ENCODE results near the gene FGR. TPM values are rescaled to one million over a fixed set of nuclear protein-coding genes. Genes with fewer than 3 reads are reported as not detected.

Gene FGR
- total and polyA plus RNA-seq, 2 experiments from 2014 or later = 0.18 TPM; not detected in 1

DNA sequence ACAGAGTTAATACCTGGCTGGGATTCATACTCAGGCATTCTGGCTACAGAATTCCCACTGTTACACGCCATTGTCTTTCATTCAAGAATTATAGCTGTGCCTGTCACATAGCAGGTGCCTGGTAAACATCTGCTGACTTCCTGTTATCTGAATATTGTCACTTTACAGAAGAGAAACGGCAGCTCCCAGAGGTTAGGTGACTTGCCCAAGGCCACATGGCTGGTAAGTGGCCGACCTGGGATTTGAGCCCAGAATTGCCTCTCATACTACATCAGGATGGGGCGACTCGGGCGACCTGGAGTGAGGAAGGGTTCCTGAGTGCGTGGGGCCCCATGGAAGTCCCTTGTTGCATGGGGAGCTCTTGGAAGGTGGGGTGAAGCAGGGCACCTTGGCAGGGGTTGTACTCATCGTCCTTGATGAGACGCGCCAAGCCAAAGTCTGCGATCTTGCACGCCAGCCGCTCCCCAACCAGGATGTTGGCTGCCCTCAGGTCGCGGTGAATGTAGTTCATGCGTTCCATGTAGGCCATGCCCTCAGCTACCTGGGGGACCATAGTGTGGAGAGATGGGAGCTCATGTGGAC, 20.9 kb downstream of the FGR start:
- Histone ChIP-seq H3K27me3 (no peaks in the 10 kb centered on the region), H3K27ac (no peak overlapping the region), H3K36me3 (no peaks in the 10 kb centered on the region), H3K4me1 (ENCODE audit: low read depth) (peaks cover 5% of the 10 kb centered on the region), H3K9me3 (ENCODE audit: low read depth) (no peaks in the 10 kb centered on the region), H3K4me3 (no peak overlapping the region)
- TF ChIP-seq, protein P1, sequence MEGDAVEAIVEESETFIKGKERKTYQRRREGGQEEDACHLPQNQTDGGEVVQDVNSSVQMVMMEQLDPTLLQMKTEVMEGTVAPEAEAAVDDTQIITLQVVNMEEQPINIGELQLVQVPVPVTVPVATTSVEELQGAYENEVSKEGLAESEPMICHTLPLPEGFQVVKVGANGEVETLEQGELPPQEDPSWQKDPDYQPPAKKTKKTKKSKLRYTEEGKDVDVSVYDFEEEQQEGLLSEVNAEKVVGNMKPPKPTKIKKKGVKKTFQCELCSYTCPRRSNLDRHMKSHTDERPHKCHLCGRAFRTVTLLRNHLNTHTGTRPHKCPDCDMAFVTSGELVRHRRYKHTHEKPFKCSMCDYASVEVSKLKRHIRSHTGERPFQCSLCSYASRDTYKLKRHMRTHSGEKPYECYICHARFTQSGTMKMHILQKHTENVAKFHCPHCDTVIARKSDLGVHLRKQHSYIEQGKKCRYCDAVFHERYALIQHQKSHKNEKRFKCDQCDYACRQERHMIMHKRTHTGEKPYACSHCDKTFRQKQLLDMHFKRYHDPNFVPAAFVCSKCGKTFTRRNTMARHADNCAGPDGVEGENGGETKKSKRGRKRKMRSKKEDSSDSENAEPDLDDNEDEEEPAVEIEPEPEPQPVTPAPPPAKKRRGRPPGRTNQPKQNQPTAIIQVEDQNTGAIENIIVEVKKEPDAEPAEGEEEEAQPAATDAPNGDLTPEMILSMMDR (IDR thresholded peaks at IDR 0.05; ENCODE audit: low read depth, low read length) = no peak
- no peak for DNase-seq (ENCODE audit: low read depth in 1 of 2, low spot score in 1 of 2)

DNA sequence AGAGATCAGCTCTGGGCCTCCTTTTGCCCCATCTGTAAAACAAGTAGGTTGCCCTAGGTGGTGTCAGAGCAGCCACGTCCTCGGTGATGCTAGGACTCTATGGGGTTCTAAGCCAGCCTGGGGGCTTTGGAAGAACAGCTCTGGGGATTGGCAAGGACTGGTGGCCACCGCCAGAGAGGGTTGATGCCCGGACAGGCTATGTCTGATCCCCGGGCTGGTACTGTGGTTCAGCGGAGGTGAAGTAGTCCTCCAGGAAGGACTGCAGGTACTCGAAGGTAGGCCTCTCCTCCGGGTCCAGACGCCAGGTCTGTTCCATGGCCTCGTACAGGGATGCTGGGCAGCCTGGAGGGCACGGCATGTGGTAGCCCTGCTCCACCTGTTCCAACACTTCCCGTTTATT, 22.3 kb downstream of the FGR start:
- TF ChIP-seq, protein P1 (IDR thresholded peaks at IDR 0.05; ENCODE audit: low read depth, low read length) = no peak
- no peak overlapping the region for H3K4me3 ChIP-seq
- no peak for DNase-seq (ENCODE audit: low read depth in 1 of 2, low spot score in 1 of 2)
- H3K9me3 ChIP-seq (ENCODE audit: low read depth) = no peaks in the 10 kb centered on the region
- no peaks in the 10 kb centered on the region for H3K36me3 ChIP-seq
- peaks cover 5% of the 10 kb centered on the region for H3K4me1 ChIP-seq (ENCODE audit: low read depth)
- no peaks in the 10 kb centered on the region for H3K27me3 ChIP-seq
- H3K27ac ChIP-seq = no peak overlapping the region

DNA sequence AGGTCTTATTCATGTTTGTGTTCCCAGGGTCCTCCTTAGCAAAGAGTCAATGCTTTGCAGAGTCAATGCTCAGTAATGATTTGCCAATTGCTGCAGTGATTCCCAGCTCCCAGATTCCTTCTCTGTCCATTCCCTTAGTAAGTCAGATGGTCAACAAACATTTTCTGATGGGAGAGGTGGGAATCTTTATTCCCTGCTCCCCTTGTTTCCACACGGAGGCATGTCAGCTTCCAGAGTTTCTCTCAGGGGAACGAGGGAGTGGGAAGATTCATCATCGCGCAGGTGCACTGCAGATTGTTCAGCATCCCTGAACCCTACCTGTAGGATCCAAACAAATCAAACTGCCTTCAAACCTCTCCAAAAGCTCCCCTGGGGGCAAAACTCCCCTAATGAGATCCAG, 23.5 kb downstream of the FGR start:
- H3K36me3 ChIP-seq = no peaks in the 10 kb centered on the region
- peaks cover 5% of the 10 kb centered on the region for H3K4me1 ChIP-seq (ENCODE audit: low read depth)
- no peak overlapping the region for H3K27ac ChIP-seq
- TF ChIP-seq, protein P1 (IDR thresholded peaks at IDR 0.05; ENCODE audit: low read depth, low read length) = no peak
- H3K27me3 ChIP-seq = no peaks in the 10 kb centered on the region
- no peaks in the 10 kb centered on the region for H3K9me3 ChIP-seq (ENCODE audit: low read depth)
- no peak for DNase-seq (ENCODE audit: low read depth in 1 of 2, low spot score in 1 of 2)
- no peak overlapping the region for H3K4me3 ChIP-seq

DNA sequence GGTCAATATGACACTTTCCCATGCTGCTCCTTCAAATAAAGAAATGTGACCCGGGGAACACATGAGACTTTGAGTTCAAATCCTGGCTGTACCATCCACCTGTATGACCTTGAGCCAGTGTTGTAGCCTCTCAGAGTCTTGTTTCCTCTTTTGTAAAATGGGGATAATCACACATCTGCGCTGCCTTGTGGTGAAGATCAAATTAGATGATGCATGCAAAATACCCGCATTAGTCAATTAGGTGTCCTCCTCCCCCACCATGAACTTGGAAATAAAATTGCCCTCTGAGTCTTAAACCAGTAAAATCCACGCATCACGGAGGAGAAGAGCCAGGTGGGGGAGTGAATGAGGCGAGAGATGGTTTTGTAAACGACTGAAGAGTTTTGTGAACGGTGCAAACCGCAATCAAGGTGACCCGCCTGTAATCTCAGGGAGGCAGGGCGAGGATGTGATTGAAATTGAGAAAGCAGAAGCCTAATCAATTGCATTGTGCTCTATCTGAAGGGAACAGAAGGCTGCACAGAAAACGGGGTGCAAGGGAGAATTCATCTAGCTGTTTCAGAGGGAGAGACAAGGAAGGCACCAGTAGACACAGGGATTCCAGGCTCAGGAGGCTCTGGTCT, 25.3 kb downstream of the FGR start:
- Histone ChIP-seq H3K36me3 (no peaks in the 10 kb centered on the region), H3K27ac (no peak overlapping the region), H3K4me3 (no peak overlapping the region), H3K27me3 (no peaks in the 10 kb centered on the region), H3K4me1 (ENCODE audit: low read depth) (peaks cover 12% of the 10 kb centered on the region), H3K9me3 (ENCODE audit: low read depth) (no peaks in the 10 kb centered on the region)
- TF ChIP-seq, protein P1 (IDR thresholded peaks at IDR 0.05; ENCODE audit: low read depth, low read length) = no peak
- no peak for DNase-seq (ENCODE audit: low read depth in 1 of 2, low spot score in 1 of 2)

DNA sequence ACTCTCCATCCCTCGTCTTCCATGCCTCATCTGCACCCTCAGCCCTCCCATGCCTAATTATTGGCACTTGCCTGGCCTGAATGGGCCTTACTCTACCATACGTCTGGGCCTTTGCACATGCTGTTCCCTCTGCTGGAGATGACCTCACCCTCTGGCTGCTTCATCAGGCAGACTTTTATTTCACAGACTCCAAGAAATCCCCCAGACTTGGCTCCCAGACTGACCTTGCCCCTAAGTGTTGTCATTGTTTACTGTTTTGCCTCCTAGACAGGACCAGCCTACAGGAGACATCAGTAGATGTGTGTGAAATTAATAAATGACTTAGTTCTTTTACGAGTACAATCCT, 25.8 kb downstream of the FGR start:
- no peak overlapping the region for H3K4me3 ChIP-seq
- H3K27me3 ChIP-seq = no peaks in the 10 kb centered on the region
- no peak for DNase-seq (ENCODE audit: low read depth in 1 of 2, low spot score in 1 of 2)
- no peak overlapping the region for H3K27ac ChIP-seq
- TF ChIP-seq, protein P1 (IDR thresholded peaks at IDR 0.05; ENCODE audit: low read depth, low read length) = no peak
- H3K9me3 ChIP-seq (ENCODE audit: low read depth) = no peaks in the 10 kb centered on the region
- no peaks in the 10 kb centered on the region for H3K36me3 ChIP-seq
- H3K4me1 ChIP-seq (ENCODE audit: low read depth) = peaks cover 12% of the 10 kb centered on the region

All from cardiac muscle cell (in vitro differentiated cells and primary cell).